Tibial nerve (tissue), 4 donors: Measurements from ENCODE around the gene SEC11A. TPM values are rescaled to one million over a fixed set of nuclear protein-coding genes. Genes with fewer than 3 reads are reported as not detected.
"Not testable (repeated sequence)": the region's sequence is repeated elsewhere in the genome, so short reads cannot be mapped to it uniquely, and the experiment has no call there.

Experiments used
- DNase-seq, 2 donors: peaks; one replicate each; pipeline ENCODE4 v3.0.0-alpha.2; 2019; ENCODE audit warnings: low spot score in 2 of 2
- H3K27ac ChIP-seq, 4 donors: fragments of 200-600 bp; sonication (generic) in 3 of 4; one replicate each; pipeline ENCODE4 v1.5.1; 2017 to 2019; ENCODE audit warnings: mild to moderate bottlenecking in 1 of 4
- H3K27me3 ChIP-seq, 2 donors: fragments of 200-600 bp; sonication (generic) in 1 of 2; one replicate each; pipeline versions ENCODE4 v1.5.1 to v1.6.0; 2017 to 2019
- H3K36me3 ChIP-seq, 3 donors: fragments of 200-600 bp; sonication (generic); one replicate each; pipeline ENCODE4 v1.5.1; 2018 to 2019
- H3K4me1 ChIP-seq, 4 donors: fragments of 200-600 bp; sonication (generic) in 3 of 4; one replicate each; pipeline ENCODE4 v1.5.1; 2017 to 2019
- H3K4me3 ChIP-seq, 4 donors: fragments of 200-600 bp; sonication (generic) in 3 of 4; one replicate each; pipeline ENCODE4 v1.5.1; 2017 to 2019; ENCODE audit warnings: mild to moderate bottlenecking in 1 of 4, moderate library complexity in 1 of 4
- H3K9me3 ChIP-seq, 4 donors: fragments of 200-600 bp; sonication (generic) in 3 of 4; one replicate each; pipeline ENCODE4 v1.5.1; 2017 to 2019
- EP300 ChIP-seq, 2 donors: sonication (generic); formaldehyde crosslinking; IDR thresholded peaks; one replicate each; pipeline ENCODE4 v1.6.1; 2017; ENCODE audit warnings: antibody characterized with exemption in 2 of 2, mild to moderate bottlenecking in 1 of 2
- POLR2A ChIP-seq, 2 donors: fragments of 450-650 bp; IDR thresholded peaks; one replicate each; pipeline ENCODE4 v1.6.1; 2017; ENCODE audit warnings: antibody characterized with exemption in 2 of 2, mild to moderate bottlenecking in 2 of 2, moderate library complexity in 2 of 2
- WGBS, 2 donors: methylation state at CpG; one replicate each; pipeline ENCODE4 v1.1.5; 2018; 5-methylcytosine and 5-hydroxymethylcytosine counted together
- total RNA-seq, 4 donors: library from RNA; depleted of rRNA; stranded (reverse); fragments of >200 nt; gene quantifications; one replicate each; pipeline ENCODE4 v1.1.0, GENCODE V29; 2016
- TF ChIP-seq, protein P1 (sequence below), 5 experiments: fragments of 200-600 bp in 3 of 5; fragments of 450-650 bp in 2 of 5; sonication (generic) in 3 of 5; IDR thresholded peaks; one replicate each; pipeline ENCODE4 v1.5.1; 2016 to 2019; ENCODE audit warnings: antibody characterized with exemption in 5 of 5, mild to moderate bottlenecking in 3 of 5, moderate library complexity in 2 of 5

SEC11A gene
- total RNA-seq, 4 donors from 2014 or later: 88.2 to 132 (median 119) TPM

DNA sequence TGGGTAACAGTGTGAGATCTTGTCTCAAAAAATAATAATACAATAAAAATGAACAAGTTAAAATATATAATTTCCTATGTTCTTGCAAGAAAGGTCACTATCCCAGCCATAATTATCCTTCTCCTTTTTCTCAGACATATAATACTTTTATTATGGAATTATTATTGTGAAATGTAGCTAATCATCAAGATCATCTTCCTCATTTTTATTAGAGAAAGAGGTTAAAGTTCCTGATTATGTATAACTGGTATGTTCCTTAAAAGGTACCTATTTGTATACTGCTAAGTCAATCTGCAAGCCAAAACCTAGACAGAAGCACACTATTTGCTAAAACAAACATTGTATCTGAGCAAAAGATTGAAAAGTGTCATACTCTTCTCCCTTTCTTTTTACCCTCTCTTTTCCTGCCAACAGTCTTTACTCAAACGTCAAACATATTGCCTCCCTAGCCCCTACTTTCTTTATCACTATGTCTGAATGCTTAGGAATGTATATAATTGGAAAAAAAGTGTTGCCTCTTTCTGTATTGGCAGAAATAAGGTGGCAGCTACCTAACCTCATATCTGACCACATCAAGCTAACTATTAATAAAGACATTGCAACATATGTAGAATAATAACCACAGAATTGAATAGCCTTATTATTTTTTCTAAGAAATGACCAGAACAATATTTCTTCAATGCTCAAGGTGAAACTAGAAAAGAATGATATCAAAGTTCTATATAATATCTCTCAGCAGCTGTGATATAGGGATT is 18.5 kb downstream of the SEC11A start:
- Histone ChIP-seq H3K27me3 (no peaks in the 10 kb centered on the region), H3K9me3 (no peaks in the 10 kb centered on the region), H3K4me1 (peaks cover 0 to 28% (median under 1%) of the 10 kb centered on the region in 4 donors), H3K4me3 (no peak overlapping the region), H3K27ac (no peak overlapping the region), H3K36me3 (no peaks in the 10 kb centered on the region)
- 26 to 39% methylated on average over 1 of the region's 1 CpG for WGBS, 2 donors
- no peak for DNase-seq
- TF ChIP-seq, protein P1, sequence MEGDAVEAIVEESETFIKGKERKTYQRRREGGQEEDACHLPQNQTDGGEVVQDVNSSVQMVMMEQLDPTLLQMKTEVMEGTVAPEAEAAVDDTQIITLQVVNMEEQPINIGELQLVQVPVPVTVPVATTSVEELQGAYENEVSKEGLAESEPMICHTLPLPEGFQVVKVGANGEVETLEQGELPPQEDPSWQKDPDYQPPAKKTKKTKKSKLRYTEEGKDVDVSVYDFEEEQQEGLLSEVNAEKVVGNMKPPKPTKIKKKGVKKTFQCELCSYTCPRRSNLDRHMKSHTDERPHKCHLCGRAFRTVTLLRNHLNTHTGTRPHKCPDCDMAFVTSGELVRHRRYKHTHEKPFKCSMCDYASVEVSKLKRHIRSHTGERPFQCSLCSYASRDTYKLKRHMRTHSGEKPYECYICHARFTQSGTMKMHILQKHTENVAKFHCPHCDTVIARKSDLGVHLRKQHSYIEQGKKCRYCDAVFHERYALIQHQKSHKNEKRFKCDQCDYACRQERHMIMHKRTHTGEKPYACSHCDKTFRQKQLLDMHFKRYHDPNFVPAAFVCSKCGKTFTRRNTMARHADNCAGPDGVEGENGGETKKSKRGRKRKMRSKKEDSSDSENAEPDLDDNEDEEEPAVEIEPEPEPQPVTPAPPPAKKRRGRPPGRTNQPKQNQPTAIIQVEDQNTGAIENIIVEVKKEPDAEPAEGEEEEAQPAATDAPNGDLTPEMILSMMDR (IDR thresholded peaks at IDR 0.05): no peak
- TF ChIP-seq POLR2A (IDR thresholded peaks at IDR 0.05): no peak

DNA sequence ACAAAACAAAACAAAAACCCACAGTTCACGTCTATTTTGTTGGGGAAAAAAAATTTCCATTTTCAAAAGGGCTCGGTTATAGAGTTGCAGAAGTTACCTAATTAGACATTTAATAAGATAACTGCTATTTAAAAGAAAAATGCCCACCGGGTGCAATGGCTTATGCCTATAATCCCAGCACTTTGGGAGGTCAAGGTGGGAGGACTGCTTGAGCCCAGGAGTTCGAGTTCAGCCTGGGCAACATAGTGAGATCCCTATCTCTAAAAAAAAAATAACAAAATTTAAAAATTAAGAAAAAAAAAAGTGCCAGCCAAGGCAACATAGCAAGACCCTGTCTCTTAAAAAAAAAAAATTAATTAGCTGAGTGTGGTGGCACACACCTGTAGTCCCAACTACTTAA is 19.2 kb downstream of the SEC11A start:
- Histone ChIP-seq H3K9me3 (no peaks in the 10 kb centered on the region), H3K4me1 (peaks cover 0 to 27% (median 0%) of the 10 kb centered on the region in 4 donors), H3K36me3 (no peaks in the 10 kb centered on the region), H3K27ac (no peak overlapping the region), H3K27me3 (no peaks in the 10 kb centered on the region), H3K4me3 (no peak overlapping the region)
- 75 to 77% methylated on average over 4 of the region's 4 CpGs for WGBS, 2 donors
- DNase-seq: no peak
- TF ChIP-seq POLR2A (IDR thresholded peaks at IDR 0.05) (no peak), EP300 (IDR thresholded peaks at IDR 0.05) (no peak)
- TF ChIP-seq, protein P1 (IDR thresholded peaks at IDR 0.05): no peak

DNA sequence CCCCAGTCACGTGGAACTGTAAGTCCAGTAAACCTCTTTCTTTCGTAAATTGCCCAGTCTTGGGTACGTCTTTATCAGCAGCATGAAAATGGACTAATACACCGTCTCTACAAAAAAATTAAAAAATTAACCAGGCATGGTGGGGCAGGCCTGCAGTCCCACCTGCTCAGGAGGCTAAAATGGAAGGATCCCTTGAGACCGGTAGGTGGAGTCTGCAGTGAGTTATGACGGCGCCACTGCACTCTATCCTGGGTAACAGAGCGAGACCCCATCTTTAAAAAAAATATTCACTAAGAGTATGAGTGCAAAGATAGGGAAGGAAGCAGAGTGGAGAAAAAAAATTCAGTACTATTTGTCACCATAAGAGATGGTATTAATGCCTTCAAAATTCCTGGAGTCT is 25.6 kb downstream of the SEC11A start:
- H3K4me3 ChIP-seq: no peak overlapping the region
- TF ChIP-seq EP300 (IDR thresholded peaks at IDR 0.05) (no peak), POLR2A (IDR thresholded peaks at IDR 0.05) (no peak)
- TF ChIP-seq, protein P1 (IDR thresholded peaks at IDR 0.05): no peak

DNA sequence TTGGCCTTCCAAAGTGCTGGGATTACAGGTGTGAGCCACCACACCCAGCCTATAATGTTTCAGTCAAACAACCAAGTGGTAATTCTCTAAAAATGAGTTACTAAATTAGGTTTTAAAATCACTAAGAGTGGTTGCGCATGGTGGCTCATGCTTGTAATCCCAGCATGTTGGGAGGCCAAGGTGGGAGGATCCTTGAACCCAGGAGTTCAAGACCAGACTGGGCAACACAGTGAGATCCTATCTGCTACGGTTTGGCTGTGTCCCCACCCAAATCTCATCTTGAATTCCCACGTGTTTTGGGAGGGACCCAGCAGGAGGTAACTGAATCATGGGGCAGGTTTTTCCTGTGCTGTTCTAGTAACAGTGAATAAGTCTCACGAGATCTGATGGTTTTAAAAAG is 26.1 kb downstream of the SEC11A start:
- H3K36me3 ChIP-seq: peaks cover 0 to 43% (median 0%) of the 10 kb centered on the region in 3 donors

More for the DNA sequence above, 25.6 kb downstream of the SEC11A start:
- no peaks in the 10 kb centered on the region for H3K9me3 ChIP-seq
- DNase-seq: no peak
- no peak overlapping the region for H3K27ac ChIP-seq
- peaks cover 0 to 40% (median 0%) of the 10 kb centered on the region in 3 donors for H3K36me3 ChIP-seq
- H3K27me3 ChIP-seq: no peaks in the 10 kb centered on the region
- peaks cover 0 to 14% (median 0%) of the 10 kb centered on the region in 4 donors for H3K4me1 ChIP-seq
- 94% methylated on average over 8 of the region's 8 CpGs for WGBS, 2 donors

DNA sequence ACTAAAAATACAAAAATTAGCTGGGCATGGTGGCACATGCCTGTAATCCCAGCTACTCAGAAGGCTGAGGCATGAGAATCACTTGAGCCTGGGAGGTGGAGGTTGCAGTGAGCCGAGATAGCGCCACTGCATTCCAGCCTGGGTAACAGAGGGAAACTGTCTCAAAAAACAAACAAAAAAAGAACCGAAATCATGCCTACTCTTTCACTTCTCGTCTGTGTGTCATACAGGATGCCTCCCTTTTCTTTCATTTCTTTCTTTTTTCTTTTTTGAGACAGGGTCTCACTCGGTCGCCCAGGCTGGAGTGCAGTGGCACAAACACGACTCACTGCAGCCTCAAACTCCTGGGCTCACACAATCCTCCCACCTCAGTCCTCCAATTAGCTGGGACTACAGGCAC is 29.5 kb downstream of the SEC11A start:
- 79 to 82% methylated on average over 7 of the region's 7 CpGs for WGBS, 2 donors
- H3K36me3 ChIP-seq: peaks cover 0 to 67% (median 0%) of the 10 kb centered on the region in 3 donors
- not testable (repeated sequence) for DNase-seq

More for the DNA sequence above, 26.1 kb downstream of the SEC11A start:
- no peak for DNase-seq
- WGBS, 2 donors: 92 to 93% methylated on average over 4 of the region's 4 CpGs
- no peak overlapping the region for H3K27ac ChIP-seq
- H3K4me3 ChIP-seq: no peak overlapping the region
- no peaks in the 10 kb centered on the region for H3K27me3 ChIP-seq
- H3K4me1 ChIP-seq: peaks cover 0 to 14% (median 0%) of the 10 kb centered on the region in 4 donors
- TF ChIP-seq, protein P1 (IDR thresholded peaks at IDR 0.05): no peak
- TF ChIP-seq POLR2A (IDR thresholded peaks at IDR 0.05) (no peak), EP300 (IDR thresholded peaks at IDR 0.05) (no peak)
- H3K9me3 ChIP-seq: no peaks in the 10 kb centered on the region

More for the DNA sequence above, 29.5 kb downstream of the SEC11A start:
- H3K27ac ChIP-seq, H3K4me3 ChIP-seq, H3K9me3 ChIP-seq, H3K27me3 ChIP-seq, H3K4me1 ChIP-seq: not testable (repeated sequence)
